ENCODE measurements around the gene PPP2R1A.

The PPP2R1A gene

GRCh38 chr19:52189735-52190486, at the start of gene PPP2R1A:
Gene PPP2R1A (plus strand): TSS chr19:52190052. CDS start chr19:52190097, 45 bp downstream.
- in situ Hi-C loops (cut with MboI; ENCODE audit: low sequenced_read_pairs): no loop called here

GRCh38 chr19:52141203-52141602, 48.6 kb upstream of the PPP2R1A start:
- in situ Hi-C loops (cut with MboI; ENCODE audit: low sequenced_read_pairs): no loop called here

GRCh38 chr19:52142001-52142595, 47.8 kb upstream of the PPP2R1A start:
- in situ Hi-C loops (cut with MboI; ENCODE audit: low sequenced_read_pairs): no loop called here

GRCh38 chr19:52148256-52148655, 41.6 kb upstream of the PPP2R1A start:
- in situ Hi-C loops (cut with MboI; ENCODE audit: low sequenced_read_pairs): no loop called here

GRCh38 chr19:52155596-52156359, 34.1 kb upstream of the PPP2R1A start:
- in situ Hi-C loops (cut with MboI; ENCODE audit: low sequenced_read_pairs): no loop called here

GRCh38 chr19:52170304-52170703, 19.5 kb upstream of the PPP2R1A start:
- in situ Hi-C loops (cut with MboI; ENCODE audit: low sequenced_read_pairs): no loop called here

- in situ Hi-C loops (cut with MboI; ENCODE audit: low sequenced_read_pairs): no loop called here
Observed at GRCh38 chr19:52170863-52171320, 19.0 kb upstream of the PPP2R1A start.

GRCh38 chr19:52171321-52172169, 18.3 kb upstream of the PPP2R1A start, which contains the start of gene ZNF836:
Gene ZNF836 (minus strand): TSS chr19:52171621. CDS start chr19:52168072, 3,549 bp downstream.
- in situ Hi-C loops (cut with MboI; ENCODE audit: low sequenced_read_pairs): no loop called here

GRCh38 chr19:52172347-52172746, 17.5 kb upstream of the PPP2R1A start:
- in situ Hi-C loops (cut with MboI; ENCODE audit: low sequenced_read_pairs): no loop called here

GRCh38 chr19:52176574-52176973, 13.3 kb upstream of the PPP2R1A start:
- in situ Hi-C loops (cut with MboI; ENCODE audit: low sequenced_read_pairs): no loop called here

- in situ Hi-C loops (cut with MboI; ENCODE audit: low sequenced_read_pairs): no loop called here
Observed at GRCh38 chr19:52187407-52187806, 2.4 kb upstream of the PPP2R1A start.

- in situ Hi-C loops (cut with MboI; ENCODE audit: low sequenced_read_pairs): no loop called here
Observed at GRCh38 chr19:52188822-52189734, 774 bp upstream of the PPP2R1A start.

- in situ Hi-C loops (cut with MboI; ENCODE audit: low sequenced_read_pairs): no loop called here
Observed at GRCh38 chr19:52190487-52191293, 838 bp downstream of the PPP2R1A start.

GRCh38 chr19:52191389-52191788, 1.5 kb downstream of the PPP2R1A start:
- in situ Hi-C loops (cut with MboI; ENCODE audit: low sequenced_read_pairs): no loop called here

- in situ Hi-C loops (cut with MboI; ENCODE audit: low sequenced_read_pairs): no loop called here
Observed at GRCh38 chr19:52191951-52192350, 2.1 kb downstream of the PPP2R1A start.

- in situ Hi-C loops (cut with MboI; ENCODE audit: low sequenced_read_pairs): no loop called here
Observed at GRCh38 chr19:52196256-52196967, 6.6 kb downstream of the PPP2R1A start.

- in situ Hi-C loops (cut with MboI; ENCODE audit: low sequenced_read_pairs): no loop called here
Observed at GRCh38 chr19:52197964-52198363, 8.1 kb downstream of the PPP2R1A start.

GRCh38 chr19:52198678-52199077, 8.8 kb downstream of the PPP2R1A start:
- in situ Hi-C loops (cut with MboI; ENCODE audit: low sequenced_read_pairs): no loop called here
